ENCODE data around the gene ZNF311.
"Not testable (repeated sequence)": the region's sequence is repeated elsewhere in the genome, so short reads cannot be mapped to it uniquely, and the experiment has no call there.

The ZNF311 gene

GRCh38 chr6:28982476-28983266, 22.4 kb downstream of the ZNF311 start:
- DNase-seq, result no peak

GRCh38 chr6:28981833-28982475, 23.2 kb downstream of the ZNF311 start:
- DNase-seq, result peak; percentile 90

- DNase-seq, result peak; percentile 81
Observed at GRCh38 chr6:28981431-28981832, 23.7 kb downstream of the ZNF311 start.

GRCh38 chr6:28980852-28981430, 24.2 kb downstream of the ZNF311 start:
- DNase-seq, result peak; percentile 80

- no peak for DNase-seq
Observed at GRCh38 chr6:28980137-28980851, 24.8 kb downstream of the ZNF311 start.

DNA sequence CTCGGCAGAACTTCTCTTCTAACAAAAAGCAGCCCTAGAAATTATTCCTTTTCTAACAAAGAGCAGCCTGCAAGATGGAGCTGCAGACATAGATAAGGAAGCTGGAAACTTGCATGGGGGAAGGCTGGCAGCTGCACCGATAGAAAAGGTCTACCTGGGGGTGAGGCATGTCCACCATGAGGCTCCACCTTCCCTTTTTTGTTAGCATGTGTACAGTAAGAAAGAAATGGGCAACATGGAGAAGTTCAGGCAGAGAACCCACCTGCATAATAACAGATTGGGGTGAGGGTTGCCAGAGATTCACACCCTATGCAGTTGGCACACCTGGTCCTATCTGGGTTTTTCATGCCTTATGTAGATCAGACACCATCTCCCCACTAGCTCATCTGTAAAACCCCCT, 25.4 kb downstream of the ZNF311 start:
- DNase-seq, result no peak

DNA sequence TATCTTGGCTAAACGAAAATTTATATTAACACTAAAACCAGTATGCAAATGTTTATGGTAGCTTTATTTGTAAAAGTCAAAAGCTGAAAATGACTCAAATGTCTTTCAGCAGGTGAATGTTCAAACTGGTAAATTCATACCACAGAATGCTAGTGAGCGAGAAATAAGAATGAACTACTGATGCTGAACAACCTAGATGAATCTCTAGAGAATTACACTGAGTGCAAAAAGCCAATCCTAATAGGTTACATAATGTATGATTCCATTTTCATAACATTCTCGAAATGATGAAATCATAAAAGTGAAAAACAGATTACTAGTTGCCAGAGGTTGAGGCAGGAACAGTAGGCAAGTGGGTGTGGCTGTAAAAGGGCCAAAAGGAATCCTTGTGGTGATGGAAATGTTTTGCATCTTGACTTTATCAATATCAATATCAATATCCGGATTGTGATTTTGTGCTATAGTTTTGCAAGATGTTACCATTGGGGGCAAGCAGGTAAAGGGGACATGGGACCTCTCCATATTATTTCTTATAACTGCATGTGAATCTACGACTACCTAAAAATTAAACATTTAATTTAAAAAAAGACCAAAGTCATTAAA, 26.1 kb downstream of the ZNF311 start:
- DNase-seq, result no peak

- DNase-seq, result no peak
Observed at GRCh38 chr6:28978133-28978491, 27.0 kb downstream of the ZNF311 start.

- no peak for DNase-seq
Observed at GRCh38 chr6:28977341-28978132, 27.6 kb downstream of the ZNF311 start.

DNA sequence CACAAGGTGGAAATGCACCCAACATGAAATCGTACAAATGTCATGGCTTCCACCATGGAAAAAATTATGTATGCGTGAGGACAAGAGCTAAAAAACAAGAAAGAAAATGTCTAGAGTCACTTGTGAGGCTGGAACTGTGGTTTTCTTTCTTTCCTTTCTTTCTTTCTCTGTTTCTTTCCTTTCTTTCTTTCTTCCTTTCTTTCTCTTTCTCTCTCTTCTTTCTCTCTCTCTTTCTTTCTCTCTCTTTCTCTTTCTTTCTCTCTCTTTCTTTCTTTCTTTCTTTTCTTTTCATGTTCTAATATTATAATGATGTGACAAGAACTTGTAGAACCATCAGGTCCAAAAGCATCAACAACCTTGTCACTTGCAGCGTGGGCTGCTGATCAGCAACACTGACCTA, 28.4 kb downstream of the ZNF311 start:
- no peak for DNase-seq

- DNase-seq, result no peak
Observed at GRCh38 chr6:28974505-28974904, 30.6 kb downstream of the ZNF311 start.

- not testable (repeated sequence) for DNase-seq
Observed at GRCh38 chr6:28970056-28970455, 35.1 kb downstream of the ZNF311 start.

DNA sequence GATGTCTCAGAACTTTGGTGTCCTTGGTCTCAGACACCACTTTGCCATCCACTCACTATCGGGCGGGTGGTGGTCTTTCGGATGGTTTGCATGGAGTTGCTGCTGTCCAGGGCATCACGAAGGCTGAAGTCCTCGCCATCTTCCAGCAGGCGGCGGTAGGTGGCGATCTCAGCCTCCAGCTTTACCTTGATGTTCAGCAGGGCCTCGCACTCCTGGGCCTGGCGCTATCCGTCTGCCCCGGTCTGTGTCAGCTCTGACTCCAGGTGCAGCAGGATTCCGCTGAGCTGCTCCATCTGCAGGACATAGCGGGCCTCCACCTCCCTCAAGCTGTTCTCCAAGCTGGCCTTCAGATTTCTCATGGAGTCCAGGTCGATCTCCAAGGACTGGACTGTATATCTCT, 36.0 kb downstream of the ZNF311 start:
- DNase-seq, result no peak

DNA sequence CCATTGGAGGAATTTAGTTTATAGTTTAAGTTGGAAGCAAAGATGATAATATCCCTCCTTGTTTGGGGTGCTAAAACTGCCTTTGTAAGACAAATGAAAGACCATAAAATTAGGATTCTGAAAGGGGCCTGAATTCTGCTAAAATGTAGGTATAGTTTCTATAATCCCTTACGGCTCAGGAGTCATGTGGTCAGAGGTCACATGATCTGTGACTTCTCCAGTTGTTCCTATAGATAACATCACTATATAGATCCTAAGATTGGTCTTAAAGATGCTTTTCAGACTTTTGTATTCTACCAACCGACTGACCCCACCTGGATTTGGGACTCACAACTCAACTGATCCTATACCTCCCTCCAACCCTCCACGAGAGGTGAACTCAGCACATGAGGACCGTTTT, 36.6 kb downstream of the ZNF311 start:
- DNase-seq, result no peak

GRCh38 chr6:28965706-28966105, 39.4 kb downstream of the ZNF311 start:
- DNase-seq, result no peak

GRCh38 chr6:28960846-28961500, 44.1 kb downstream of the ZNF311 start:
- no peak for DNase-seq

GRCh38 chr6:28958561-28959243, 46.4 kb downstream of the ZNF311 start:
- not testable (repeated sequence) for DNase-seq

DNA sequence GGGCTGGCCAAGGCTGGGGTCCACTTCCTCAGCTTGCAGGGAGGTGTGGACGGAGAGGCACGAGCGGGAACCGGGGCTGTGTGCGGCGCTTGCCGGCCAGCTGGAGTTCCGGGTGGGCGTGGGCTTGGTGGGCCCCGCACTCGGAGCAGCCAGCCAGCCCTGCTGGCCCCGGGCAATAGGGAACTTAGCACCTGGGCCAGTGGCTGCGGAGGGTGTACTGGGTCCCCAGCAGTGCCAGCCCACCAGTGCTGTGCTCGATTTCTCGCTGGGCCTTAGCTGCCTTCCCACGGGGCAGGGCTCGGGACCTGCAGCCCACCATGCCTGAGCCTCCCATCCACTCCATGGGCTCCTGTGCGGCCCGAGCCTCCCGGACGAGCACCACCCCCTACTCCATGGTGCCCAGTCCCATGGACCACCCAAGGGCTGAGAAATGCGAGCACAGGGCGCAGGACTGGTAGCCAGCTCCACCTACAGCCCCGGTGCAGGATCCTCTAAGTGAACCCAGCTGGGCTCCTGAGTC, 47.3 kb downstream of the ZNF311 start:
- DNase-seq, result not testable (repeated sequence)

- DNase-seq, result no peak
Observed at GRCh38 chr6:28956331-28956730, 48.8 kb downstream of the ZNF311 start.

GRCh38 chr6:28953585-28954258, 51.4 kb downstream of the ZNF311 start:
- no peak for DNase-seq

All from left hindlimb (tissue), 1 donor.